Adipose tissue (tissue), 3 donors: ENCODE results near the gene LSAMP. TPM values are rescaled to one million over a fixed set of nuclear protein-coding genes. Genes with fewer than 3 reads are reported as not detected.
"Not testable (repeated sequence)": the region's sequence is repeated elsewhere in the genome, so short reads cannot be mapped to it uniquely, and the experiment has no call there.

Experiments used
- H3K27ac ChIP-seq: one replicate; pipeline ENCODE4 v1.5.1; 2013; ENCODE audit warnings: low read depth, low read length
- WGBS, 3 donors: extraction: QIAGEN DNeasy Blood & Tissue Kit; methylation state at CpG; one replicate each; pipeline ENCODE4 v1.1.7; 2013; 5-methylcytosine and 5-hydroxymethylcytosine counted together
- polyA plus RNA-seq, 3 donors: library from polyadenylated mRNA; stranded (reverse); fragments of 200-250 nt; gene quantifications; one replicate each; pipeline ENCODE4 v1.2.3, GENCODE V29; 2013
- donor health status: healthy with polysubstance abuse.
- donor health status: Bipolar disorder and iron deficiency.
- donor health status: healthy.

LSAMP gene
- polyA plus RNA-seq, 3 donors = 0.38 to 2.1 (median 1.4) TPM

DNA sequence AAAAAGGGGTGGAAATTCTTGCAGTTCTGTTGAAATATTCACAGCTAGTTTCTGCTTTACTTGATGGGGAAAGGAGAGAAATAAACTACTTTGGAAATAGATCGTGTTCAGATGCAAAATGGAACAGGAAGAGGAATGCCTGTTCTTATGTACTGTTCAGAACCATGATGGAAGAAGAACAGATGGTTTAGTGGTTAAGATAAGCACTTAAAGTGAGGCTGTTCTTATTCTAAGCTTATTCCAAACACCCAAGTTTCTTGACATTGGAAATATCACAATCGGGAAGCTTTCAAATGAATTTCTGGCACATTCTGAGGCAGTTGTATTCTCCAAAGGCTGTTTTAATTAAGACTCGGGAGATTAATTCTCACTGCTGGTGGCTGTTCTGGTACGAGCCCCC, 228.5 kb downstream of the LSAMP start:
- no peak overlapping the region for H3K27ac ChIP-seq
- WGBS, 3 donors = 66 to 71% (median 70%) methylated on average over 4 of the region's 4 CpGs

DNA sequence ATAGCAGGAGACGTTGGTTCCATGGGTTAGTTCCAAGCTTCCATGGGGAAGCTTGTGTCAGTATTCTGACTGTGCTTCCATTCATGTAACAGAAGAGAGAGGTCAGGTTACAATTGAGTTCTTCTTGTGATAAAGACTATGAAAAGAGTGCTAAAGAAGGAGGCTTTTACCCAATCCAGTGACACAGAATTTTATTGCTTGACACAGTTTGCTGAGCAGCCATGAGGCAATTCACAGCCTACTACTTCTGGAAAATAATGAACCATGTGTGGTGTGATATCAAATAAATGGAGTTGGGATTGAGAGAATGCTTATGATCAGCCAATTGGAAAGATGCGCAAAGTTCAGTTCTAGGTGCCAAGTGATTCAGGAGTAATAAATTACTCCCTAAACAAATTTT, 233.4 kb downstream of the LSAMP start:
- no peak overlapping the region for H3K27ac ChIP-seq
- 68 to 80% (median 77%) methylated on average over 2 of the region's 2 CpGs for WGBS, 3 donors

DNA sequence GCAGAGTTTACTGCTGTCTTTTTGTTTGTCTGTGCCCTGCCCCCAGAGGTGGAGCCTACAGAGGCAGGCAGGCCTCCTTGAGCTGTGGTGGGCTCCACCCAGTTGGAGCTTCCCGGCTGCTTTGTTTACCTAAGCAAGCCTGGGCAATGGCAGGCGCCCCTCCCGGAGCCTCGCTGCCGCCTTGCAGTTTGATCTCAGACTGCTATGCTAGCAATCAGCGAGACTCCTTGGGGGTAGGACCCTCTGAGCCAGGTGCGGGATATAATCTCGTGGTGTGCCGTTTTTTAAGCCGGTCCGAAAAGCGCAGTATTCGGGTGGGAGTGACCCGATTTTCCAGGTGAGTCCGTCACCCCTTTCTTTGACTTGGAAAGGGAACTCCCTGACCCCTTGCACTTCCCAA, 236.5 kb downstream of the LSAMP start:
- WGBS, 3 donors = 88 to 92% (median 91%) methylated on average over 14 to 15 of the region's 15 CpGs
- not testable (repeated sequence) for H3K27ac ChIP-seq

DNA sequence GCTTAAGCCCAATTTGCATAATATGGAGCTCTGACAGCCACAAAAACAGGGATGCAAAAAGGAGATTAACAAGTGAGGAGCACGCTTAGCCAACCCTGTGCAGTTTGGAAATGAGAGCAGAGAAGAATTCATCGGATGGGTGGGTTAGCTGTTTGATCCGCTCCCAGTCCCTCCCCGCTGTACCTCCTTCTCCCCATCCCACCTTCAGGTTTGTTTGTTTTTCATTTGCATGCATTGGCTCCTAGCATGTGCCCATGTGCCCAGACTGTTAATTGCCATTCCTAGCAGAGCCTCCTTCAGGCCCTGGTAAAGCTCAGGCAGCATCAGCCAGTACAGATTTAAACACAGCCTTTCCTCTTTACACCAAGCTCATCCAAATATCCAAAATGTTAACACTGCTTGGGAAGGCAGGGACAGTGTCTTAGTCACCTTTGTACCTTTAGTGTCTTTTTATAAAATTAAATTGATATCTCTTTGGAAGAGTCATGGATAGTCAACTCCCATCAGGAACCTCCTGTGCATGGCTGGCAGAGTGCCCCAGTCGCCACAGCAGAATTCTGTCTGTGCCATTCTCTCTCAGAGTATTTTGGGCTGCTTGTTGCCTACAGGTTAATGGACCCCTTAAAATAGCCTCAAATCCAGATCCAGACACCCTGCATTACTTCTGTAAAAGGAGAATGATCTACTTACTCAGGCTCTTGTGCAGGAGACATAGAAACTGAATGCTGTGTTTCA, 244.2 kb downstream of the LSAMP start:
- H3K27ac ChIP-seq = no peak overlapping the region
- 58 to 77% (median 66%) methylated on average over 5 of the region's 5 CpGs for WGBS, 3 donors

GRCh38 chr3:116199063-116199462, 246.2 kb downstream of the LSAMP start:
- WGBS, 3 donors = 71 to 93% (median 90%) methylated on average over 2 of the region's 2 CpGs
- H3K27ac ChIP-seq = no peak overlapping the region

- no peak overlapping the region for H3K27ac ChIP-seq
- 40 to 55% (median 42%) methylated on average over 2 of the region's 2 CpGs for WGBS, 3 donors
Measured at GRCh38 chr3:116198087-116198486, 247.2 kb downstream of the LSAMP start.

DNA sequence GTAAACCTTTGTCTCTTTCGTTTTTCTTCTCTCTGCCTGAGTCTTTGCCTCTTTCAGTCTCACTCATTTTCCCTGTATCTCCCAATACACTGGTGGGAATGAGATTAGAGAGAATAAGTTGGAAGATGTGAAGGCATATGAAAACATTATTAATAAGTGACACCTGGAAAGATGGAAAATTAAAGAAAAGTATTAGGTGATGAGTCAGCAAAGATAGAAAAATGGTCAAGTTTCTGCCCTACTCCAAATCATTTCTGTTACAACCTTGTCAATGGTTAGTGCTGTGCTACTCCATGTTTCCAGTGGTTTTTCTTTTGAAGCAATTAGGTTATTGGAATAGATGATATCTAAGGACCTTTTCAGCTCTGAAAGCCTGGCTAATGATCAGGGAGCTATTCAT, 252.8 kb downstream of the LSAMP start:
- WGBS, 3 donors = 72 to 87% (median 87%) methylated on average over 1 of the region's 1 CpG

DNA sequence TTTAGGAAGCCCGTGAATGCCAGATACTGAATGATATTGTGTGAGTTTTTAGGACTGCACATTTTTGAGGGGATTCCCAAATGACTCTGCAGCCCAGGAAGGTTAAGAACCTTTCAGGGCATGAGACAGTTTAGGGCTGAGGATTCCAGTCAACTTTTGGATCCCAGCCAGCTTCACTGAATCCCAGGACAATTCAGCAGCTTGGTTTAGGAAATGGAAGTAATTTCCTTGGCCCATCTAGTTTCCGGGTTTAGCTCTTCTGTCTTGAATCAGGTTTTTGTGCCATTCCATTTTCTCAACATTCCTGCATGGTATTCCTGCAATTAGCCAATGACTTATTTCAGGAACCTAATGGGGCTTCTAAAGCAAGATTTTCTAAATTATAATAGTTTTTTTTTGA, 253.9 kb downstream of the LSAMP start:
- WGBS, 3 donors = 64 to 80% (median 66%) methylated on average over 2 of the region's 2 CpGs
- H3K27ac ChIP-seq = no peak overlapping the region

More for the DNA sequence above, 252.8 kb downstream of the LSAMP start:
- H3K27ac ChIP-seq = no peak overlapping the region

- no peak overlapping the region for H3K27ac ChIP-seq
- WGBS, 3 donors = 62 to 72% (median 70%) methylated on average over 3 of the region's 3 CpGs
Measured at GRCh38 chr3:116190095-116190494, 255.2 kb downstream of the LSAMP start.

- H3K27ac ChIP-seq = no peak overlapping the region
- 66 to 78% (median 67%) methylated on average over 3 of the region's 3 CpGs for WGBS, 3 donors
Measured at GRCh38 chr3:116188231-116188785, 257.0 kb downstream of the LSAMP start.

GRCh38 chr3:116186049-116186448, 259.2 kb downstream of the LSAMP start:
- WGBS, 3 donors = 68 to 77% (median 69%) methylated on average over 1 of the region's 1 CpG
- H3K27ac ChIP-seq = no peak overlapping the region

DNA sequence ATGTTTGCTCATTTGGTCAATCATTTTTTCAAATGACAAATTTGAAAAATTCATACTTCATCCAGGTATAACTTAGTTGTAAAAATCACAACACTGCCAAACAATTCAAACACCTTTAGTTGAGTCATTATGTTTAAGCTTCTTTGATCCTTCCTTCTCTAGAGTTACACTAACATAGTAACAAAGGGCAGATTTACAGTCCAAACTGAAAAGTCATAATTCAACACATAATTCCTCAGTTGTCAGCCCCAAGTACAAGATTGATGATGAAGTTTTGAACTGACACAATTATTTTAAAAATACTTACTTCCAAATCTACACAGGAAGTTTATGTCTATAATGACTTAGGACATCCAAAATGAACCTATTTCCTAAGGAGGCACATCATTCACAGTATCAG, 264.1 kb downstream of the LSAMP start:
- H3K27ac ChIP-seq = no peak overlapping the region

- no peak overlapping the region for H3K27ac ChIP-seq
- WGBS, 3 donors = 47 to 52% (median 50%) methylated on average over 1 of the region's 1 CpG
Measured at GRCh38 chr3:116179091-116179490, 266.2 kb downstream of the LSAMP start.

DNA sequence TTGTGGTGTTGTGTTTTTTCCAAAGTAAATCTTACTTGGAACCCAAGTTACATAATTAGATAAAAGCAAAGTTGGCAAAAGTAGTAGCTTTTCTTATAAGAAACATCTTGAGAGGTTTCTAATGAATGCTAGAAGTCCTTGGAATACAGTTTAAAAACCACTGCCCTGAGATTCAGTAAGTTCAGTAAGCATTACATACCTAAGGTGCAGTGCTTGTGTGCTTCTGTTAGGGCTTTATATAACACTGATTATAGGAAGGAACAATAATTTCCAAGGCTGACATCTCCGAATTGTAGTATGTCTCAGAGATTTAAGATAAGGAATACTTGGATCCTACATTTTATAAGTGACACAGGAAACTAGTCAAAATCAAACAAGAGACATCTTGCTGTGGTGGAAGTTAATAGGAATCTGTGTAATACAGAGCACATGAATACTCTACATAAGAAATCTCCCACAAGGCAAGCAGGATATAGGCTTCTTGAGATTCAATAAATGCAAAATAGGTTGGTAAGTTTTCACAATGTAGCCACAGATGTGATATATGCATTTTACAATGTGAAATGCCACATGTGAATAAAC, 268.2 kb downstream of the LSAMP start:
- 46 to 63% (median 51%) methylated on average over 1 of the region's 1 CpG for WGBS, 3 donors
- H3K27ac ChIP-seq = no peak overlapping the region

DNA sequence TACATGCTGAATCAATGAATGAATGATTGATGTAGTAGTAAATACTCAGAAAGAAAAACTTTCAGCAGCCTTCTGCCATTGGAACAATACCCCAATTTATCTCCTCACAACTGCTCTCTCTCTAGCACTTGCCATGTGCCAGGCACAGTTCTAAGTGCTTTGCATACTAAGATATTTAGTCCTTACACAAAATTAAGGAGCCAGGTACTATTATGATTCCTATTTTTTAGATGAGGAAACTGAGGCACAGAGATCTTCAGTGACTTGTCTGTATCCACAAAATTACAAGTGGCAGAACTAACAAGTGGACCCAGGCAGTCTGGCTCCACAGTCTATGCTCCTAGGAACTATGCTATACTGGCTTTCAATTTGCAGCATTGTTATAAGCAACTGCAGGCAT, 279.2 kb downstream of the LSAMP start:
- H3K27ac ChIP-seq = no peak overlapping the region

- H3K27ac ChIP-seq = no peak overlapping the region
Measured at GRCh38 chr3:116165641-116166040, 279.6 kb downstream of the LSAMP start.

- no peak overlapping the region for H3K27ac ChIP-seq
- WGBS, 3 donors = 45 to 91% (median 88%) methylated on average over 2 of the region's 2 CpGs
Measured at GRCh38 chr3:116165135-116165534, 280.2 kb downstream of the LSAMP start.

GRCh38 chr3:116164039-116164438, 281.2 kb downstream of the LSAMP start:
- 47 to 69% (median 65%) methylated on average over 2 of the region's 2 CpGs for WGBS, 3 donors

GRCh38 chr3:116161575-116162525, 283.4 kb downstream of the LSAMP start:
- WGBS, 3 donors = 60 to 65% (median 65%) methylated on average over 5 of the region's 5 CpGs
- no peak overlapping the region for H3K27ac ChIP-seq

More at GRCh38 chr3:116164039-116164438, 281.2 kb downstream of the LSAMP start:
- no peak overlapping the region for H3K27ac ChIP-seq
